Activated T-cell treated with anti-CD3 and anti-CD28 coated beads, Interleukin-2, amount 50 U/mL, for 24 hours (primary cell): ENCODE results near the gene ABCD4.
"Not testable (repeated sequence)": the region's sequence is repeated elsewhere in the genome, so short reads cannot be mapped to it uniquely, and the experiment has no call there.

Source experiments
- DNase-seq: peaks from one replicate; pipeline ENCODE4 v3.0.0-alpha.2; 2020
- H3K27ac Mint-ChIP-seq: 2 replicates; pipeline ENCODE4 v1.8.0; 2020; ENCODE audit warnings: mild to moderate bottlenecking, mixed read lengths
- H3K27me3 Mint-ChIP-seq: 2 replicates; pipeline ENCODE4 v1.8.0; 2020; ENCODE audit warnings: mixed read lengths
- H3K36me3 Mint-ChIP-seq: 2 replicates; pipeline ENCODE4 v1.8.0; 2020; ENCODE audit warnings: low read depth, mixed read lengths
- H3K4me1 Mint-ChIP-seq: 2 replicates; pipeline ENCODE4 v1.8.0; 2020; ENCODE audit warnings: low read depth, mixed read lengths
- H3K4me3 Mint-ChIP-seq: 2 replicates; pipeline ENCODE4 v1.8.0; 2020; ENCODE audit warnings: mild to moderate bottlenecking, moderate library complexity, mixed read lengths
- H3K9me3 Mint-ChIP-seq: 2 replicates; pipeline ENCODE4 v1.8.0; 2020; ENCODE audit warnings: mixed read lengths

Gene ABCD4

GRCh38 chr14:74286736-74287135 is 16.0 kb downstream of the ABCD4 start:
- H3K27ac Mint-ChIP-seq = no peak overlapping the region
- H3K27me3 Mint-ChIP-seq = no peaks in the 10 kb centered on the region
- no peak for DNase-seq
- peaks cover 87% of the 10 kb centered on the region for H3K36me3 Mint-ChIP-seq
- no peaks in the 10 kb centered on the region for H3K9me3 Mint-ChIP-seq
- no peak overlapping the region for H3K4me3 Mint-ChIP-seq
- H3K4me1 Mint-ChIP-seq = no peaks in the 10 kb centered on the region

GRCh38 chr14:74281069-74281468 is 21.7 kb downstream of the ABCD4 start:
- Mint-ChIP-seq H3K4me1 (no peaks in the 10 kb centered on the region), H3K4me3 (no peak overlapping the region), H3K36me3 (peaks cover 47% of the 10 kb centered on the region), H3K27ac (no peak overlapping the region), H3K27me3 (no peaks in the 10 kb centered on the region), H3K9me3 (peaks cover 9% of the 10 kb centered on the region)
- DNase-seq = no peak

GRCh38 chr14:74278080-74278479 is 24.7 kb downstream of the ABCD4 start:
- Mint-ChIP-seq H3K9me3 (peaks cover 9% of the 10 kb centered on the region), H3K36me3 (peaks cover 24% of the 10 kb centered on the region), H3K27ac (no peak overlapping the region), H3K27me3 (peaks cover 4% of the 10 kb centered on the region), H3K4me3 (no peak overlapping the region), H3K4me1 (no peaks in the 10 kb centered on the region)
- no peak for DNase-seq

- H3K27ac Mint-ChIP-seq = no peak overlapping the region
- no peak for DNase-seq
- H3K4me1 Mint-ChIP-seq = no peaks in the 10 kb centered on the region
- H3K9me3 Mint-ChIP-seq = peaks cover 5% of the 10 kb centered on the region
- H3K4me3 Mint-ChIP-seq = no peak overlapping the region
- peaks cover 3% of the 10 kb centered on the region for H3K36me3 Mint-ChIP-seq
- peaks cover 8% of the 10 kb centered on the region for H3K27me3 Mint-ChIP-seq
These were observed 27.4 kb downstream of the ABCD4 start for GRCh38 chr14:74275241-74275841.

GRCh38 chr14:74271365-74271764 is 31.4 kb downstream of the ABCD4 start:
- DNase-seq = no peak
- Mint-ChIP-seq H3K4me3 (no peak overlapping the region), H3K27me3 (peaks cover 8% of the 10 kb centered on the region), H3K9me3 (no peaks in the 10 kb centered on the region), H3K4me1 (no peaks in the 10 kb centered on the region), H3K36me3 (no peaks in the 10 kb centered on the region), H3K27ac (no peak overlapping the region)

- not testable (repeated sequence) for H3K36me3 Mint-ChIP-seq, H3K27ac Mint-ChIP-seq, H3K4me3 Mint-ChIP-seq, DNase-seq, H3K9me3 Mint-ChIP-seq, H3K4me1 Mint-ChIP-seq, H3K27me3 Mint-ChIP-seq
These were observed 32.2 kb downstream of the ABCD4 start for GRCh38 chr14:74270382-74271177.

- Mint-ChIP-seq H3K27me3 (peaks cover 4% of the 10 kb centered on the region), H3K27ac (no peak overlapping the region), H3K4me3 (no peak overlapping the region), H3K9me3 (no peaks in the 10 kb centered on the region), H3K4me1 (no peaks in the 10 kb centered on the region), H3K36me3 (no peaks in the 10 kb centered on the region)
- no peak for DNase-seq
These were observed 35.1 kb downstream of the ABCD4 start for GRCh38 chr14:74267588-74267987.

GRCh38 chr14:74265301-74265965 is 37.3 kb downstream of the ABCD4 start:
- no peak overlapping the region for H3K4me3 Mint-ChIP-seq
- H3K36me3 Mint-ChIP-seq = no peaks in the 10 kb centered on the region
- no peaks in the 10 kb centered on the region for H3K9me3 Mint-ChIP-seq
- DNase-seq = no peak
- H3K27me3 Mint-ChIP-seq = no peaks in the 10 kb centered on the region
- no peaks in the 10 kb centered on the region for H3K4me1 Mint-ChIP-seq
- no peak overlapping the region for H3K27ac Mint-ChIP-seq

GRCh38 chr14:74263921-74264320 is 38.8 kb downstream of the ABCD4 start:
- Mint-ChIP-seq H3K27me3 (peaks cover 5% of the 10 kb centered on the region), H3K27ac (no peak overlapping the region), H3K36me3 (no peaks in the 10 kb centered on the region), H3K4me3 (no peak overlapping the region), H3K9me3 (no peaks in the 10 kb centered on the region), H3K4me1 (no peaks in the 10 kb centered on the region)
- DNase-seq = no peak

- H3K4me1 Mint-ChIP-seq = no peaks in the 10 kb centered on the region
These were observed 39.6 kb downstream of the ABCD4 start for GRCh38 chr14:74263181-74263580.

GRCh38 chr14:74262076-74262475 is 40.7 kb downstream of the ABCD4 start:
- Mint-ChIP-seq H3K27ac (no peak overlapping the region), H3K27me3 (peaks cover 10% of the 10 kb centered on the region), H3K9me3 (no peaks in the 10 kb centered on the region), H3K36me3 (no peaks in the 10 kb centered on the region), H3K4me3 (no peak overlapping the region), H3K4me1 (peaks cover 5% of the 10 kb centered on the region)
- no peak for DNase-seq

More at GRCh38 chr14:74263181-74263580, 39.6 kb downstream of the ABCD4 start:
- H3K9me3 Mint-ChIP-seq = no peaks in the 10 kb centered on the region
- peaks cover 10% of the 10 kb centered on the region for H3K27me3 Mint-ChIP-seq
- no peak overlapping the region for H3K27ac Mint-ChIP-seq
- no peak for DNase-seq
- no peak overlapping the region for H3K4me3 Mint-ChIP-seq
- H3K36me3 Mint-ChIP-seq = no peaks in the 10 kb centered on the region

GRCh38 chr14:74261288-74261687 is 41.4 kb downstream of the ABCD4 start:
- DNase-seq = no peak
- Mint-ChIP-seq H3K27ac (no peak overlapping the region), H3K4me3 (no peak overlapping the region), H3K9me3 (no peaks in the 10 kb centered on the region), H3K36me3 (no peaks in the 10 kb centered on the region), H3K27me3 (peaks cover 10% of the 10 kb centered on the region), H3K4me1 (peaks cover 9% of the 10 kb centered on the region)

GRCh38 chr14:74260525-74261233 is 42.1 kb downstream of the ABCD4 start:
- no peaks in the 10 kb centered on the region for H3K9me3 Mint-ChIP-seq
- H3K4me3 Mint-ChIP-seq = no peak overlapping the region

GRCh38 chr14:74259513-74259912 is 43.2 kb downstream of the ABCD4 start:
- Mint-ChIP-seq H3K4me3 (no peak overlapping the region), H3K4me1 (peaks cover 9% of the 10 kb centered on the region), H3K27me3 (peaks cover 10% of the 10 kb centered on the region), H3K9me3 (no peaks in the 10 kb centered on the region), H3K36me3 (no peaks in the 10 kb centered on the region), H3K27ac (no peak overlapping the region)
- no peak for DNase-seq

More at GRCh38 chr14:74260525-74261233, 42.1 kb downstream of the ABCD4 start:
- Mint-ChIP-seq H3K36me3 (no peaks in the 10 kb centered on the region), H3K27me3 (peaks cover 10% of the 10 kb centered on the region), H3K4me1 (peaks cover 9% of the 10 kb centered on the region), H3K27ac (no peak overlapping the region)
- no peak for DNase-seq

GRCh38 chr14:74258764-74259035 is 44.0 kb downstream of the ABCD4 start:
- no peak for DNase-seq
- Mint-ChIP-seq H3K4me1 (peaks cover 9% of the 10 kb centered on the region), H3K27me3 (peaks cover 10% of the 10 kb centered on the region), H3K36me3 (no peaks in the 10 kb centered on the region), H3K27ac (no peak overlapping the region), H3K4me3 (no peak overlapping the region), H3K9me3 (no peaks in the 10 kb centered on the region)
